Fibroblast of skin of left quadriceps (primary cell): ENCODE results near the gene KLF9.
"Not testable (repeated sequence)": the region's sequence is repeated elsewhere in the genome, so short reads cannot be mapped to it uniquely, and the experiment has no call there.

Experiments used
- DNase-seq, 2 experiments: peaks; one replicate each; pipeline ENCODE4 v3.0.0-alpha.2; 2013; ENCODE audit warnings: low read depth in 2 of 2

The KLF9 gene

GRCh38 chr9:70405808-70406433 is 8.5 kb downstream of the KLF9 start:
- no peak for DNase-seq

DNA sequence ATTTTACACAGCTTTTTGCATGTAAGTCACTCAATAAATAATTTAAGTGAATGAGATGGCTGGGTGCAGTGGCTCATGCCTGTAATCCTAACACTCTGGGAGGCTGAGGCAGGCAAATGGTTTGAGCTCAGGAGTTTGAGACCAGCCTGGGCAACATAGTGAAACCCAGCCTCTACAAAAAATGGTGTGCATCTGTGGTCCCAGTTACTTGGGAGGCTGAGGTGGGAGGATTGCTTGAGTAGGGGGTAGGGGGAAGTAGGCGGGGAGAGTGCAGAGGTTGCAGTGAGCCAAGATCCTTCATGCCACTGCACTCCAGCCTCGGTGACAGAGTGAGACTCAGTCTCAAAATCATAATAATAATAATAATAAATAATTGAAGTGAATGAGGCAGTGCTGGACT is 10.2 kb downstream of the KLF9 start:
- DNase-seq, result no peak

DNA sequence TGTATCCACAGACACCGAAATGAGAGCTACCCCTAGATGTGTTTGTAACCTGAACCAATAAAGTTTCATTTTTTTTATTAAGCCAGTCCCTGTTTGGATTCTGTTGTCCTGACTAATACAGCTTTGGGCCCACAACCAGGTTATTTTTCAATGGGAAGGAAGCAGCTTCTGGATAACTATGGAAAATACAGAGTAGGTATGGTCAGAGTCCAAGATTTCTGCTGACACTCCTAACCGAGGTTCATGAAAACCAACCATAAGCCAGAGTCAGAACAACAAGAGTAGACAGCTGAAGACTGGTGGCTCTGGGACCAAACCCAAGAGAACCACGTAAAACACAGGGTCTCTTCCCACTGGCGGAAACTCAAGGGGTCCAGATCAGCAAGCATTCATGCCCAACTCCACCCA is 10.8 kb downstream of the KLF9 start:
- no peak for DNase-seq

DNA sequence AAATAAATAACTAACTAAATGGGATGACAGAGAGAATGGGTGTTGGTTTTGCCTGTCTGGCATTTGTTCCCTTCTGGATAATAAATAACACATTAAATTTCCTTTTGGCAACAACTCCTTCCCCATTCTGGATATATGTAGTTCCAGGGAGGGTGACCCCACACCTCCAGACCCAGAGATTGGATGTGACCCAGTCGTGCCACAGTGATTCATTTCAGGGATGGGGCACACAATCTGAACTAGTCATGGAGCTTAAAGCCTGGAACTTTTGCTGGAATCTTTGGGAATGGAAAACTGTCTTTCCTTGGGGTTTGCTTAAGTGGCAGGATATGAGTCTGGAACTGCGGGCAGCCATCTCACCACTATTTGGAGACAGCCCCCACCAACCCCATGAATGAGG is 11.3 kb downstream of the KLF9 start:
- DNase-seq, result no peak

DNA sequence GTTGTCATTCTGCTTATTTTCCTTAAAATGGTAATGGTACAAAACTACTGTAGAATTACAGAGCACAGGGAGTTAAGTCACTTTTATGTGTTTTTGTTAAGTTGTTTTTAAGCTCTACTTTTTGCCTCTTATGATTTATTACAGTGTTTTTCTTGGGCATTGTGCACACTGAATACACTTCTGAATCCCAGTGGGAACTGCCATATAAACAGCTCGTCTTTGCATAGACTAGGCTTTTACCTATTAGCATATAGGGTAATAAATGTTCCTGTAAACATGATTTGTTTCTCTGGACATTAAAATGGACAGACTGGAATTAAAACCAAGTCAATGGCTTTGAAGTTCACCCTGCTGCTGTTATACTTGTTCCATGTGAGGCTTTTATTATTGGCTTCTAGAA is 12.2 kb downstream of the KLF9 start:
- no peak for DNase-seq

GRCh38 chr9:70401241-70401640 is 13.2 kb downstream of the KLF9 start:
- DNase-seq, result not testable (repeated sequence)

- no peak for DNase-seq
Measured at GRCh38 chr9:70400107-70400892, 14.2 kb downstream of the KLF9 start.

GRCh38 chr9:70399141-70399540 is 15.3 kb downstream of the KLF9 start:
- no peak for DNase-seq

DNA sequence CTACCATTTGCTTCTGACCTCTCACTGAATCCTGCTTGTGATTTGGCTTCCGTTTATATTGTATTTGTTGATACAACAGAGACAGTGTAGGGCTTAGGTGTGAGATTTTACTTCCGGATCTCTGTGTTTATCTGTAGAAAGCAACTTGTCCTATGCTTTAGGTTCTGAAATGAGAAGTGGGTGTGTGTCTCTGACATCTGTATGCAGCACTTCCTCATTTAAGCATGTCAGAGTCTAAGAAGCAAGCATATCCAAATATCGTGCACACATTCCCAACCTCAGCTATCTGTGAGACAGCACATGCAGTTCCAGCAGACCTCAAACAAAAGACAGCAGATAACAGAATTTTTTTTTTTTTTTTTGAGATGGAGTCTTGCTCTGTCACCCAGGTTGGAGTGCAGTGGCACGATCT is 16.3 kb downstream of the KLF9 start:
- DNase-seq, result no peak

DNA sequence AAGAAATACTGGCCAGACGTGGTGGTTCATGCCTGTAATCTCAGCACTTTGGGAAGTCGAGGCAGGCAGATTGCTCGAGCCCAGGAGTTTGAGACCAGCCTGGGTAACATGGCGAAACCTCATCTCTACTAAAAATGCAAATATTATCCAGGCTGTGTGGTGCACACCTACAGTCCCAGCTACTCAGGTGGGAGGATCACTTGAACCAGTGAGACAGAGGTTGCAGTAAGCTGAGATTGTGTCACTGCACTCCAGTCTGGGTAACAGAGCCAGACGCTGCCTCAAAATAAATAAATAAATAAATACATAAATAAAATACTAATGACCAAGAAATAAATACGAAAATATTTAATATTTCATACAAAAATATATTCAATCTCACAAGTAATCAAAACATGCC is 18.8 kb downstream of the KLF9 start:
- no peak for DNase-seq

DNA sequence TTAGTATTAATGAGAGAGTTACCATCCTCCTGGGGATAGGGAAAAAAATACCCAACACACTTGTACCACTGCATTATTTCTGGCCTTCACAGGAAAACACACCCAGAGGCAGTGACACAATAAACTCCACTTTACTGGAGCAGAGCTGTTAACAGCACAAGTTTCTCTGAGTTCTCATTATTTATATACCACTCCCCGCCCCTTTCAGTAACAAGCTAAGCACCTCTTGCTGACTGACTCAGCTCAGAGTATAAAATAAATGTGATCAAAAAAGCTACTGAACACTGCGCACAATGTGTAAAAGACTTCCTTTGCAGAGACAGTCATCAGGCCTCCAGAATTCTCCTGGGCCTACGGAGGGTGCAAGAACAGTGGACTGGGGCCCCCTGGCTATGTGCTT is 21.6 kb downstream of the KLF9 start:
- no peak for DNase-seq

GRCh38 chr9:70392189-70392588 is 22.3 kb downstream of the KLF9 start:
- DNase-seq, result no peak

- DNase-seq, result no peak
Measured at GRCh38 chr9:70390933-70391341, 23.5 kb downstream of the KLF9 start.

DNA sequence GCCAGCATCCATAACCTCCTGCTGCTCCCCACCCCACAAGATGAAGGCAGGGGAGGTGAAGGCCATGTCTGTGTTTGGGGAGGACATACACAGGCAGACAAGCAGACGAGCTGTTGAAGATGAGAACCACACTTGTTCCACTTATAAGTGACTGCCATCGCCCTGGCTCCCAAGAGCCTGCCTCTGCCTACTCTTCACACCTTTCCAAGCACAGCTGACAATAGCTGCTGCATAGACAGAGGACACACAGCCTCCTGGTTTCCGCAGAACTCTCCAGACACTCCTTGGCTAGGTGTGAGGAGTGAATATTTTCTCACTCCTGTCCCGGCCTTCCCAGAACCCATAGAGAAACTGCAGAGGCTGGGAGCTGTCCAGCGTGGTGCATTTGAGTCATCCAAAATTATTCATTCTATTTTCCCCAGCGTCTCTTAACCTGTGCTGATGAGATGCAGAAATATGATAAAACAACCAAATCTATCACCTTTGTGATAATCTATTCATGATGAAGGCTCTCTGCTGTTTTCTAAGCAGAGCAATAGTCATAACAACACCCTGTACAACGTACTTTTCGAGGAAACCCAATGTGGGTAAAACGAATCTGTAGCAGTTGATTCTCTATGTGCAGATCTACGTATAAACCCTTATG is 24.7 kb downstream of the KLF9 start:
- DNase-seq, result no peak

- DNase-seq, result no peak
Measured at GRCh38 chr9:70389188-70389587, 25.3 kb downstream of the KLF9 start.

- DNase-seq, result no peak
Measured at GRCh38 chr9:70387663-70388062, 26.8 kb downstream of the KLF9 start.

DNA sequence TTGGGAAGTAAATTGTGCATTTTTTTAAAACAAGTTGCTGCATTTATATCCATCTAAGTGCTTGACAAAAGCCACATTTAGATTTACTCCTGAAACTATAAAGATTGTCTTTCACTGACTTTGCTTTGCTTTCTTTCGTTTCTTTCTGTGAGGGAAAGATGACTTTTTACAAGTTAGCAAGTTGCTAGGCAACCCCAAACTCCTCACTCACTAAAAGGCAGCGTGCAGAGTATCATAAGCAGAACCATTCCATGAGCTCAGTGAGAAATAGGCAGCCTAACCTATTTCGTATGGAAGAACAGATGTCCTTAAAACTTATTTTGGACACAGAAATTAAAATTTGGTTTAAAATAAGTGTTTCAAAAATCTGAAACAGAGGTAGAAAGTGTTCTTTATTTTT is 29.0 kb downstream of the KLF9 start:
- no peak for DNase-seq

GRCh38 chr9:70382709-70383605 is 31.5 kb downstream of the KLF9 start:
- no peak for DNase-seq

DNA sequence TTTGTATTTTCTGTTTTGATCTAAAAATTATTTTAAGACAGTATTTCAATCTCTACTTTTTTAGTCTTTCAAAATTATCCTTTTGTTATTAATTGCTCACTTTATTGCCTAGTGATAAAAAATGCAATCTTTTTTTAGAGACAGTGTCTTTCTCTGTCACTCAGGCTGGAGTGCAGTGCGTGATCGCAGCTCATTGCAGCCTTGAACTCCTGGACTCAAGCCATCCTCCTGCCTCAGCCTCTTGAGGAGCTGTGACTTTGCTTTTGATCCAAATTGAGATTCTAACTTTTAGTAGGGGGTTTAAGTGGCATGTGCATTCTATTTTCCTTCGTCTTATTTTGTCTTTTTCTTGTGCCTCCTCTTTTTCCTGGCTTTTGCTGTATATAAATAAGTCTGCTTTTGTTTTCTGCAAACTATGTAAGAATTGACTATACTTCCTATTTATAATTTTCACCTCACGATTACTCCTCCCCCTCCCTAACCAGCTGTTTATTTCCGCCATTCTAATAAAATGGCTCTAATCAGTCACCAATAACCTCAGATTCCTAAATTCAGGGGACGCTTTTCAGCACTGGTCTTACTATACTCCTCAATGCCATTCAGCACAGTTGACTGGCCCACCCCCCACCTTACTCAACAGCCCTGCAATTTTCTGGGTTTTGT is 32.3 kb downstream of the KLF9 start:
- no peak for DNase-seq

- DNase-seq, result no peak
Measured at GRCh38 chr9:70374962-70375618, 39.4 kb downstream of the KLF9 start.
